Measurements from ENCODE around the gene STON2.

DNA sequence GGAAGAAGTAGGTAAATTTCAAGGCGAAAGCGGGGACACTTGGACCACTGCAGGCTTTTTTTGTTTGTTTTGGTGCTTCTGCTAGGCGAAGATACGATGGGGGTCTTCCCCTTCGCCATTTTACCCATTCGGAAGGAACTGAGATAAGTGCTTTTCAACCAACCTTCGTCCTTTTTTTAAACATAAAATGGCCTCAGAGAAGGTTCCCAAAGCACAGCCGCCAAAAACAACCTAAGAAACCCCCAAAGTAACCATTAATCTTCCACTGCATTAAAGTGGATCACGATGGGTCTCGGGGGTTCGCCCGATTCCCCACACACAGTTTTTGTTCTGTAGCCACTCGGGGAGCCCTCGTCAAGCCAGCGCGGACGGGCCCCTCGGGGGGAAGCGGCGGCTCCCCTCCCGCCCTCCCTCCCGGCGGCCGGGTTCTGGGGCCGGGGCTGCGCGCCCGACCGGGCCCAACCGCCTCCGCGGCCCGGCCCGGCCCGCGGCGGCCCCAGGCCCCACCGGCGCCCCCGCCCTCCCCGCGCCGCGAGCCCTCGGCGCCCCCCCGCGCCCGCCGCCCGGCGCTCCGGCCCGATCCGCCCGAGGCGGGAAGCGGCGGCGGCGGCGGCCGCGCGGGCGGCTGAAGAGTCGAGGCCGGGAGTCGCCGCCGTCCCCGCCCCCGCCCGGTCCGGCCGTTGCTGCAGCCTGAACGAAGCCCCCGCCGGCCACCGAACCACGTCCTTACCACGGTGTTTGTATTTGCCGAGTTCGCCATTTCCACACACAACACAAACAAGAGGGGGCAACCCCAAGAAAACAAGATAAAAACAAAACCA, 180.2 kb downstream of the STON2 start:
- TF ChIP-seq, protein P1, sequence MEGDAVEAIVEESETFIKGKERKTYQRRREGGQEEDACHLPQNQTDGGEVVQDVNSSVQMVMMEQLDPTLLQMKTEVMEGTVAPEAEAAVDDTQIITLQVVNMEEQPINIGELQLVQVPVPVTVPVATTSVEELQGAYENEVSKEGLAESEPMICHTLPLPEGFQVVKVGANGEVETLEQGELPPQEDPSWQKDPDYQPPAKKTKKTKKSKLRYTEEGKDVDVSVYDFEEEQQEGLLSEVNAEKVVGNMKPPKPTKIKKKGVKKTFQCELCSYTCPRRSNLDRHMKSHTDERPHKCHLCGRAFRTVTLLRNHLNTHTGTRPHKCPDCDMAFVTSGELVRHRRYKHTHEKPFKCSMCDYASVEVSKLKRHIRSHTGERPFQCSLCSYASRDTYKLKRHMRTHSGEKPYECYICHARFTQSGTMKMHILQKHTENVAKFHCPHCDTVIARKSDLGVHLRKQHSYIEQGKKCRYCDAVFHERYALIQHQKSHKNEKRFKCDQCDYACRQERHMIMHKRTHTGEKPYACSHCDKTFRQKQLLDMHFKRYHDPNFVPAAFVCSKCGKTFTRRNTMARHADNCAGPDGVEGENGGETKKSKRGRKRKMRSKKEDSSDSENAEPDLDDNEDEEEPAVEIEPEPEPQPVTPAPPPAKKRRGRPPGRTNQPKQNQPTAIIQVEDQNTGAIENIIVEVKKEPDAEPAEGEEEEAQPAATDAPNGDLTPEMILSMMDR (IDR thresholded peaks at IDR 0.05): no peak
- TF ChIP-seq POLR2AphosphoS5 (IDR thresholded peaks at IDR 0.05): no peak
- no peak for TF ChIP-seq POLR2A (IDR thresholded peaks at IDR 0.05)

All from prostate gland (tissue), 2 donors.